ENCODE results near the gene RBM6. TPM values are rescaled to one million over a fixed set of nuclear protein-coding genes. Genes with fewer than 3 reads are reported as not detected.
"Not testable (repeated sequence)": the region's sequence is repeated elsewhere in the genome, so short reads cannot be mapped to it uniquely, and the experiment has no call there.

The RBM6 gene
- polyA plus RNA-seq, 2 donors: 36.5 to 101 TPM

DNA sequence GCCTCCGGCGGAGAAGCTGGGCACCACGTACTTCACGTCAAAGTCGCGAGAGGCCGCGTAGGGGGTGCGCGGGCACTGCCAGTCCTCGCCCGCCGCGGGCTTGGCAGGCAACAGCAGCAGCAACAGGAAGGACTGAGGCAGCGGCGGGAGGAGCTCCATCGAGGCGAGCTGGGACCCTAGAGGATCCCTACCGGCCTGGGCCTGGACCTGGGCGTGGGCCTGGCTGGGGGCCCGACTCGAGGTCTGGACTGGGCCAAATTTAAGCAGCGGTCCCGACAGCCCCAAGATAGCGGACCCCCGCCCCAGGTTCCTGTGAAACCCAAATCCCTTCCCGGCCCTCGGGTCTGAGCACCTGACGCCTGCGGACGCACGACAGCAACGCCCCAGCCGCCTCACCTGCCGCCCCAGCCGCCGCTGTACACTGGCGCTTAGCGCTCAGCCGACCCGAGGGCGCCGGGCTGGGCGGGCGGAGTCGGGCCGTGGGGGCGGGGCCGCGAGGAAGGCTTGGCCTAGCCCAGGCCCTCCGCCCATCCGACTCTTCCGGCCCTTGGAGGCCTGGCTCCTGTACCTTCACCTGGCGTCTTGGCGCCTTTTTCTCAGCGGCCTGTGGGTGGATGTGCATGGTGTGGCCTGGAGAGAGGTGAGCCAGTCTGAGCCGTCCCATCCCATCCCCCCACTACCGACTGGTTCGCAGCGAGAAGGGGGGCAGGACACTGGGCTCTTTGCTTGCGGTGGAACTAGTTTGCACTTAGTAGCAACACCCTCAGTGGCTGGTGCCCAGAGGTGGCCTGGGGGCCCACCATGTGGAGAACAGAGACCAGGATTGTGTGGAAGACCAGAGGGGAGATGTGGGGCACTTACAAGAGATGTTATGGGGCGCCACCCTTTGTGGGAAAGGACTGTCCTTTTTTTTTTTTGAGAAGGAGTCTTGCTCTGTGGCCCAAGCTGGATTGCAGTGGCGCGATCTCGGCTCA lies 36.2 kb upstream of the RBM6 start, which contains the start of gene MST1R:
TSS of gene MST1R (minus strand) at position 423 of the 974 bp plus-strand sequence. CDS start at position 159, 264 bp downstream.
- Histone ChIP-seq H3K4me1 (ENCODE audit: control insufficient read depth in 2 of 2, insufficient read depth in 2 of 2, low read length in 1 of 2) (peaks cover 2 to 42% of the 10 kb centered on the region in 2 donors), H3K27ac (ENCODE audit: low read depth in 2 of 2, low read length in 1 of 2) (peak within 1 kb of the TSS; percentile 81 to 86), H3K27me3 (ENCODE audit: control insufficient read depth in 1 of 2, insufficient read depth in 2 of 2, low read length in 2 of 2) (no peaks in the 10 kb centered on the region), H3K9me3 (ENCODE audit: control insufficient read depth in 2 of 2, insufficient read depth in 1 of 2, low read depth in 1 of 2, low read length in 1 of 2) (no peaks in the 10 kb centered on the region), H3K36me3 (ENCODE audit: control insufficient read depth in 2 of 2, insufficient read depth in 2 of 2, low read length in 1 of 2) (peaks cover 0 to 3% of the 10 kb centered on the region in 2 donors), H3K4me3 (ENCODE audit: low read depth in 1 of 2, low read length in 2 of 2) (peak within 1 kb of the TSS; percentile 44 to 50)
- 20 to 26% methylated on average over 65 of the region's 65 CpGs for WGBS, 2 donors

DNA sequence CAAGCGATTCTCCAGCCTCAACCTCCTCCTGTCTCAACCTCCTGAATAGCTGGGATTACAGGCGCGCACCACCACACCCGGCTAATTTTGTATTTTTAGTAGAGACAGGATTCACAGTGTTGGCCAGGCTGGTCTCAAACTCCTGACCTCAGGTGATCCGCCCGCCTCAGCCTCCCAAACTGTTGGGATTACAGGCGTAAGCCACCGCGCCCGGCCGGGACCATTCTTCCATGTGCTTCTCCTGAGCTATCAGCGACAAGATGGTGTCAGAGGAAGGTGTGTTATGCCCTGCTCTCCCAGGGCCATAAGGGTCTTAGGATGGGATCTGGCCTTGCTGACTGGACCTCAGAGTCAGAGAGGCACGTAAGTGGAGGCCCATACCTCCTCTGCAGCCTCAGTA lies 35.5 kb upstream of the RBM6 start:
- not testable (repeated sequence) for H3K4me3 ChIP-seq (ENCODE audit: low read depth in 1 of 2, low read length in 2 of 2); H3K9me3 ChIP-seq (ENCODE audit: control insufficient read depth in 2 of 2, insufficient read depth in 1 of 2, low read depth in 1 of 2, low read length in 1 of 2); H3K36me3 ChIP-seq (ENCODE audit: control insufficient read depth in 2 of 2, insufficient read depth in 2 of 2, low read length in 1 of 2); H3K27me3 ChIP-seq (ENCODE audit: control insufficient read depth in 1 of 2, insufficient read depth in 2 of 2, low read length in 2 of 2)
- 92% methylated on average over 13 of the region's 13 CpGs for WGBS, 2 donors
- peak overlapping the region in 1 of 2 donors; percentile 86 for H3K27ac ChIP-seq (ENCODE audit: low read depth in 2 of 2, low read length in 1 of 2)
- peaks cover 2 to 37% of the 10 kb centered on the region in 2 donors for H3K4me1 ChIP-seq (ENCODE audit: control insufficient read depth in 2 of 2, insufficient read depth in 2 of 2, low read length in 1 of 2)

DNA sequence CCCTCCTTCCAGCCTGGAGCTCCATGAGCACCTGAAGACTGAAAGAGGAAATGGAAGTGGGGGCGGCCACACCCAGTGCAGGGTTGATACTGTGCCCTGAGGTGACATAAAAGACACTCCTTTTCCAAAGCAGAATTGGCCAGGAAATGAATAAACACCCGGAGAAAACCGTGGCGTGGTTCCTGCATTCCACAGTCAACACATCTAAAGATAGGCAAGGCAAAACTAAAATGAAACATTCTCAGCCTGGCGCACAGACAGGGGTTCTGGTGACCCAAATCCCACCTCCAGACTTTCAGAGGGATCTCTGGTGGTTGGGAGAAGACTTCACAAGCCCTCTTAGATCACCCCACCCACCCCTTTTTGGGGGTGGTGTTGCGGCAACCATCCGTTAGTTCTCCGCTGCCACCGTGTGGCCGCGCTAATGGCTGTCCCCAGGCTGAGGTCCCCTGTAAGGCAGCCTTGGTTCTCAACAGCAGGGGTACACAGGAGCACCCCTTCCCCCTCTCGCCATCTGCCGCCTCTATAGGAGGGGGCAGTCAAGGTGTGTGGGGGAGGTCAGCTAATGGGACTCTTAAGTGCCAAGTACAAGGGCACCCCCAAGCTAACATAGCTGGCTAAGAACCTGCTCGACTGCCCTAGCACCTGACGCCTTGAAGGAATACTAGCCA lies 33.7 kb upstream of the RBM6 start:
- no peak overlapping the region for H3K4me3 ChIP-seq (ENCODE audit: low read depth in 1 of 2, low read length in 2 of 2)
- no peaks in the 10 kb centered on the region for H3K9me3 ChIP-seq (ENCODE audit: control insufficient read depth in 2 of 2, insufficient read depth in 1 of 2, low read depth in 1 of 2, low read length in 1 of 2)
- no peaks in the 10 kb centered on the region for H3K27me3 ChIP-seq (ENCODE audit: control insufficient read depth in 1 of 2, insufficient read depth in 2 of 2, low read length in 2 of 2)
- peaks cover 2 to 24% of the 10 kb centered on the region in 2 donors for H3K4me1 ChIP-seq (ENCODE audit: control insufficient read depth in 2 of 2, insufficient read depth in 2 of 2, low read length in 1 of 2)
- WGBS, 2 donors: 9 to 12% methylated on average over 15 of the region's 15 CpGs
- peak overlapping the region; percentile 45 to 75 for H3K27ac ChIP-seq (ENCODE audit: low read depth in 2 of 2, low read length in 1 of 2)
- peaks cover 0 to 10% of the 10 kb centered on the region in 2 donors for H3K36me3 ChIP-seq (ENCODE audit: control insufficient read depth in 2 of 2, insufficient read depth in 2 of 2, low read length in 1 of 2)

DNA sequence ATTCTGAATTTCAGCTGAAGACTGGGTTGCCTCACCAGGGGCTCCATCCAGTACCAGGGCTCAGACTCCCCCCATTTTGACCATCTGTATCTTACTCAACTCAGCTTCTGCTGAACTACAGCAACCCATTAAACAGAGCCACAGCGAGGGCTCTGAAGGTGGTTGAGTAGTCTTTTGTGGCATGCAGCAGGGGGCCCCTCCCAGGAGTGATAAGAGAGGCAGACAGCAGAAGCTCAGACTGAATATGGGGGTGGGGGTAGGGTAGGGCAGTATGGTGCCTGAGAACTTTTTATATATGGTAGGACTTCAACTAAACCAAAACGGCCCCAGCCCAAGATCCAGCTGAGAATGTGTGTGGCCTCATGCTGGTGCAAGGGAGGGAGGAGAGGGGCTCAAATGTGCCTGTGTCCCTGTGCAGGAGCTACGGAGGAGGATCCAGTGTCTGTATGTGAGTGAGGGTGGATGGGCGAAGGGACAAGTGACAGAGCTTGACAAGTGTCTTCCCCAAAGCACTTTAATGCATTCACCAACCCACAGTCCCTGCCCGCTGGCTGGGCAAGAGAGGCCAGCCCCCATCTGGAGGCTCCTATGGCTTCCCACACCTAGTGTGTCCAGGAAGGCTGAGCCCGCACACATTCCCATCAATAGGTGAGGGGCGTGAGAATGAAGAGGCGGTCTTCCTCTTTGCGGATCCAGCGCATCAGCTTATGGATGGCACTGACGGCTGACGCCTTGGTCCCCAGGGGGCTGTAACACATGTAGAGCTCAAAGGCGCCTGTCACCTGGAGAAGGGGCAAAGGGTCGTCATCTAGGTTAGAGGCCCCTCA lies 31.4 kb upstream of the RBM6 start:
- Histone ChIP-seq H3K4me1 (ENCODE audit: control insufficient read depth in 2 of 2, insufficient read depth in 2 of 2, low read length in 1 of 2) (peaks cover 0 to 9% of the 10 kb centered on the region in 2 donors), H3K9me3 (ENCODE audit: control insufficient read depth in 2 of 2, insufficient read depth in 1 of 2, low read depth in 1 of 2, low read length in 1 of 2) (no peaks in the 10 kb centered on the region), H3K4me3 (ENCODE audit: low read depth in 1 of 2, low read length in 2 of 2) (no peak overlapping the region), H3K36me3 (ENCODE audit: control insufficient read depth in 2 of 2, insufficient read depth in 2 of 2, low read length in 1 of 2) (peaks cover 5 to 20% of the 10 kb centered on the region in 2 donors), H3K27me3 (ENCODE audit: control insufficient read depth in 1 of 2, insufficient read depth in 2 of 2, low read length in 2 of 2) (no peaks in the 10 kb centered on the region), H3K27ac (ENCODE audit: low read depth in 2 of 2, low read length in 1 of 2) (no peak overlapping the region)
- 94 to 95% methylated on average over 14 of the region's 14 CpGs for WGBS, 2 donors

DNA sequence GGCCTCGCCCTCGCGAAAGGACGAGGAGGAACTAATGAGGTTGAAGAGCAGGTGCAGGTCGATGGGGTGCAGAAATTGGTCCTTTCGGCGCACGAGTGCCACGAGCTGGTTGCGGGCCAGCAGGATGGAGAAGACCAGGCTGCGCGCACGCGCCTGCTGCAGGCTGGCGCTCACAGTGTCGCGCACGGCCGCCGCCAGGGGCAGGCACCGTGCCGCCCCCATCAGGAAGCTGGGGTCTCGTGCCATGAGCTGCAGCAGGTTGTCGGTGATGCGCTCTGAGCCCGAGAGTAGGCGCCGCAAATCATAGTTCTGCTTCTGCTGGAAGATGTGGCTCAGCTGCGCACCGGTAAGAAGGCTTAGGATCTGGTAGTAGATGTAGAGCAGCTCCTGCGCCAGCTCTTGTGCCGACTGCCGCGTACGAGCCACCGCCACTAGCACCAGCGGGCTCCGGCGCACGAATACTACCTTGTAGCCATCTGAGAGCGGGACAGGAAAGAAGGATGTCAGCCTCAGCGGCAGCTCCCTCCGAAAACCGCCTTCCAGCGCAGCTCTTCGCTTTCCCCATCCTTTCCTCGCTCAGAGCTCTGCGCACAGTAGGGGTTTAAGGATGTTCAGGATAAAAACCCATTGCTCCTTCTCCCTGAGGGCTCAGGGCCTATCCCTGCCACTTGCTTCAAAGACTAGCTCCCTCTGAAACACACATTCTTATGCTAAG lies 29.4 kb upstream of the RBM6 start:
- Histone ChIP-seq H3K36me3 (ENCODE audit: control insufficient read depth in 2 of 2, insufficient read depth in 2 of 2, low read length in 1 of 2) (peaks cover 5 to 20% of the 10 kb centered on the region in 2 donors), H3K9me3 (ENCODE audit: control insufficient read depth in 2 of 2, insufficient read depth in 1 of 2, low read depth in 1 of 2, low read length in 1 of 2) (no peaks in the 10 kb centered on the region), H3K27ac (ENCODE audit: low read depth in 2 of 2, low read length in 1 of 2) (no peak overlapping the region), H3K4me1 (ENCODE audit: control insufficient read depth in 2 of 2, insufficient read depth in 2 of 2, low read length in 1 of 2) (peaks cover 0 to 4% of the 10 kb centered on the region in 2 donors), H3K4me3 (ENCODE audit: low read depth in 1 of 2, low read length in 2 of 2) (no peak overlapping the region), H3K27me3 (ENCODE audit: control insufficient read depth in 1 of 2, insufficient read depth in 2 of 2, low read length in 2 of 2) (no peaks in the 10 kb centered on the region)
- 85 to 87% methylated on average over 48 of the region's 48 CpGs for WGBS, 2 donors

DNA sequence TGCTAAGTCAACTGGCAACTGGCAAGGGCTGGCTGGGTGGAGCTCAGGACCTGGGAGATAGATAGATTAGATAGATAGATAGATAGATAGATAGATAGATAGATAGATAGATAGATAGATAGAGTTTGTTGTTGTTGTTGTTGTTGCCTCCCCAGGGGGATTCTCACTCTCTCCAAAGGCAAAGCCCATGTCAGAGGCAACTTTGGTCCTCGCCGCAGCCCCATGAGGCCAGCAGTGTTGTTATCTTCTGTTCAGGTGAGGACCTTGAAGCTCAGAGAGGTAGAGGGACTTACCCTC lies 28.9 kb upstream of the RBM6 start:
- 96 to 100% methylated on average over 2 of the region's 2 CpGs for WGBS, 2 donors
- Histone ChIP-seq H3K27me3 (ENCODE audit: control insufficient read depth in 1 of 2, insufficient read depth in 2 of 2, low read length in 2 of 2) (no peaks in the 10 kb centered on the region), H3K4me3 (ENCODE audit: low read depth in 1 of 2, low read length in 2 of 2) (no peak overlapping the region), H3K9me3 (ENCODE audit: control insufficient read depth in 2 of 2, insufficient read depth in 1 of 2, low read depth in 1 of 2, low read length in 1 of 2) (no peaks in the 10 kb centered on the region), H3K27ac (ENCODE audit: low read depth in 2 of 2, low read length in 1 of 2) (no peak overlapping the region), H3K4me1 (ENCODE audit: control insufficient read depth in 2 of 2, insufficient read depth in 2 of 2, low read length in 1 of 2) (peaks cover 0 to 4% of the 10 kb centered on the region in 2 donors), H3K36me3 (ENCODE audit: control insufficient read depth in 2 of 2, insufficient read depth in 2 of 2, low read length in 1 of 2) (peaks cover 5 to 20% of the 10 kb centered on the region in 2 donors)

DNA sequence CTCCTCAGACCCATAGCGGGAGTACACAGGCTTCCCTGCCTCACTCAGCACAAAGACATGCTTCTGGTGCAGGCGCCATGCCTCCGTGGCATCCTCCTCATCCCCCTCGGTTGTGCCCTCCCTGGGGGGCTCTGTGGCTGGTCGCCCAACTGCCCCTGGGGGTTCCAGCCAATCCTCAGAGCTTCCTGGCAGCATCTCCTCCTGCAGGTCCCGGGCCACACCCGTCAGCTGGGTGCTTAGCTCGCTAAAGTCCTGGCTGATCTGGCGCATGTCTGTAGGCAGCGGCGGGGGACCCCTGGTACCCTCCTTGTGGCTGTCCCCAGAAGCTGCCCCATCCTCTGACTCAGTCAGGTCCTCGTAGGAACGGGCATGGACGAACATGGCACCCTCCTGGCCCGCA lies 28.3 kb upstream of the RBM6 start:
- no peak overlapping the region for H3K4me3 ChIP-seq (ENCODE audit: low read depth in 1 of 2, low read length in 2 of 2)
- peaks cover 5 to 20% of the 10 kb centered on the region in 2 donors for H3K36me3 ChIP-seq (ENCODE audit: control insufficient read depth in 2 of 2, insufficient read depth in 2 of 2, low read length in 1 of 2)
- peaks cover 0 to 2% of the 10 kb centered on the region in 2 donors for H3K4me1 ChIP-seq (ENCODE audit: control insufficient read depth in 2 of 2, insufficient read depth in 2 of 2, low read length in 1 of 2)
- no peaks in the 10 kb centered on the region for H3K27me3 ChIP-seq (ENCODE audit: control insufficient read depth in 1 of 2, insufficient read depth in 2 of 2, low read length in 2 of 2)
- WGBS, 2 donors: 88 to 89% methylated on average over 15 of the region's 15 CpGs
- H3K9me3 ChIP-seq (ENCODE audit: control insufficient read depth in 2 of 2, insufficient read depth in 1 of 2, low read depth in 1 of 2, low read length in 1 of 2): no peaks in the 10 kb centered on the region
- H3K27ac ChIP-seq (ENCODE audit: low read depth in 2 of 2, low read length in 1 of 2): no peak overlapping the region

DNA sequence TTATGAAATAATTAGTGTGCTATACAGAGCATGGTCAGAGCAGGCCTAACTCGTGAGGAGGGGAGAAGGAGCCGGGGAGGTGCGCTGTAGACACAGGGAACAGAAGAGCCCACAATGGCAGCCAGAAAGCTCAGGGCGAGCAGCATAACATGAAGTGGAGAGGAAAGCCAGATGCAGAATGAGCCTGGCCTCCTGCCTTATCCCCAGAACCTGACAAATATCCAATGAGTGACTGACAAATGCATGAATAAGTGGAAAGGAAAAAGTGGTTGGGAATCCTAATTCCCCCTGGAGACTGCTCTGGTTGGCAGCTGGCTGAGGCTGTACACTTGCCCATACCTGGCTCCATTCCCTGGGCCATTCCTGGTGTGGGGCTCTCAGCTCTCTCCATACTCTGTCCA lies 27.1 kb upstream of the RBM6 start:
- WGBS, 2 donors: 88 to 95% methylated on average over 4 of the region's 4 CpGs
- H3K4me3 ChIP-seq (ENCODE audit: low read depth in 1 of 2, low read length in 2 of 2): no peak overlapping the region
- peaks cover 0 to 2% of the 10 kb centered on the region in 2 donors for H3K4me1 ChIP-seq (ENCODE audit: control insufficient read depth in 2 of 2, insufficient read depth in 2 of 2, low read length in 1 of 2)
- H3K36me3 ChIP-seq (ENCODE audit: control insufficient read depth in 2 of 2, insufficient read depth in 2 of 2, low read length in 1 of 2): peaks cover 5 to 20% of the 10 kb centered on the region in 2 donors
- no peak overlapping the region for H3K27ac ChIP-seq (ENCODE audit: low read depth in 2 of 2, low read length in 1 of 2)
- no peaks in the 10 kb centered on the region for H3K9me3 ChIP-seq (ENCODE audit: control insufficient read depth in 2 of 2, insufficient read depth in 1 of 2, low read depth in 1 of 2, low read length in 1 of 2)
- no peaks in the 10 kb centered on the region for H3K27me3 ChIP-seq (ENCODE audit: control insufficient read depth in 1 of 2, insufficient read depth in 2 of 2, low read length in 2 of 2)

DNA sequence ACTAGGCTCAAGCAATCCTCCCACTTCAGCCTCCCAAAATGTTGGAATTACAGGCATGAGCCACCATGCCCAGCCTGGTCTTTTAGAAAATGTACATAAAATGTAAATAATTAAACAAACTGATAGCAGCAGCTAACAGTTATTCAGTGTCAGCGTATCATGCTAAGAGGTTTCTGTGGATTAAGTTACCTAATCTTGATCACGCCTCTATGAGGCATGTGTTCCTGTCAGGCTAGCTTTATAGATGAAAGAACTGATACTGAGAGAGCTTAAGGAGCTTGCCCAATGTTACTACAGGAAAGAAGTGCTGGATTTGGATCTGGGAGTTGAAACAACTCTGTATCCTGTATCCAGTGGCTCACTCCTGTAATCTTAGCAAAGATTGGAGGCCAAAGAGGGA lies 25.0 kb upstream of the RBM6 start:
- no peaks in the 10 kb centered on the region for H3K9me3 ChIP-seq (ENCODE audit: control insufficient read depth in 2 of 2, insufficient read depth in 1 of 2, low read depth in 1 of 2, low read length in 1 of 2)
- H3K36me3 ChIP-seq (ENCODE audit: control insufficient read depth in 2 of 2, insufficient read depth in 2 of 2, low read length in 1 of 2): peaks cover 5 to 10% of the 10 kb centered on the region in 2 donors
- peaks cover 0 to 2% of the 10 kb centered on the region in 2 donors for H3K4me1 ChIP-seq (ENCODE audit: control insufficient read depth in 2 of 2, insufficient read depth in 2 of 2, low read length in 1 of 2)
- H3K27ac ChIP-seq (ENCODE audit: low read depth in 2 of 2, low read length in 1 of 2): no peak overlapping the region
- WGBS, 2 donors: 60 to 67% methylated on average over 2 of the region's 2 CpGs
- no peaks in the 10 kb centered on the region for H3K27me3 ChIP-seq (ENCODE audit: control insufficient read depth in 1 of 2, insufficient read depth in 2 of 2, low read length in 2 of 2)
- H3K4me3 ChIP-seq (ENCODE audit: low read depth in 1 of 2, low read length in 2 of 2): no peak overlapping the region

Measured in esophagus (tissue), 2 donors.